Osteocyte (in vitro differentiated cells): ENCODE data around the gene UBD. TPM values are rescaled to one million over a fixed set of nuclear protein-coding genes. Genes with fewer than 3 reads are reported as not detected.

Experiments
- DNase-seq: peaks from one replicate; pipeline ENCODE4 v3.0.0; 2021; ENCODE audit warnings: mixed read lengths; ENCODE audit not compliant: unreplicated experiment; ENCODE audit errors: extremely low spot score
- H3K27ac Mint-ChIP-seq: one replicate; pipeline ENCODE4 v1.8.0; 2021; ENCODE audit warnings: mild to moderate bottlenecking, mixed read lengths; ENCODE audit not compliant: unreplicated experiment
- H3K27me3 Mint-ChIP-seq: one replicate; pipeline ENCODE4 v1.8.0; 2021; ENCODE audit warnings: mixed read lengths; ENCODE audit not compliant: unreplicated experiment
- H3K36me3 Mint-ChIP-seq: one replicate; pipeline ENCODE4 v1.8.0; 2021; ENCODE audit warnings: mixed read lengths; ENCODE audit not compliant: unreplicated experiment
- H3K4me1 Mint-ChIP-seq: one replicate; pipeline ENCODE4 v1.8.0; 2021; ENCODE audit warnings: mixed read lengths; ENCODE audit not compliant: unreplicated experiment
- H3K4me3 Mint-ChIP-seq: one replicate; pipeline ENCODE4 v1.8.0; 2021; ENCODE audit warnings: mild to moderate bottlenecking, moderate library complexity, mixed read lengths; ENCODE audit not compliant: unreplicated experiment
- H3K9me3 Mint-ChIP-seq: one replicate; pipeline ENCODE4 v1.8.0; 2021; ENCODE audit warnings: mixed read lengths; ENCODE audit not compliant: unreplicated experiment
- CTCF ChIP-seq: fragments of 200-600 bp; sonication (generic); IDR thresholded peaks from 2 replicates; pipeline ENCODE4 v1.5.0; 2021; ENCODE audit warnings: antibody characterized with exemption, mild to moderate bottlenecking, moderate library complexity
- total RNA-seq: library from RNA; stranded (reverse); gene quantifications from 2 replicates; pipeline ENCODE4 v1.2.1, GENCODE V29; 2021

The UBD gene
- total RNA-seq, 1 donor from 2014 or later = not detected

GRCh38 chr6:29509239-29509638 lies 50.3 kb downstream of the UBD start:
- DNase-seq = peak; percentile 73
- TF ChIP-seq CTCF = no peak
- H3K4me1 Mint-ChIP-seq = no peaks in the 10 kb centered on the region
- no peak overlapping the region for H3K4me3 Mint-ChIP-seq
- H3K27ac Mint-ChIP-seq = no peak overlapping the region
- H3K27me3 Mint-ChIP-seq = peaks cover 5% of the 10 kb centered on the region
- H3K9me3 Mint-ChIP-seq = no peaks in the 10 kb centered on the region
- no peaks in the 10 kb centered on the region for H3K36me3 Mint-ChIP-seq

GRCh38 chr6:29507319-29507718 lies 52.2 kb downstream of the UBD start:
- peak; percentile 75 for DNase-seq
- TF ChIP-seq CTCF = no peak
- no peak overlapping the region for H3K4me3 Mint-ChIP-seq
- no peaks in the 10 kb centered on the region for H3K36me3 Mint-ChIP-seq
- H3K4me1 Mint-ChIP-seq = peaks cover 5% of the 10 kb centered on the region
- H3K27ac Mint-ChIP-seq = no peak overlapping the region
- peaks cover 5% of the 10 kb centered on the region for H3K27me3 Mint-ChIP-seq
- no peaks in the 10 kb centered on the region for H3K9me3 Mint-ChIP-seq

GRCh38 chr6:29506446-29507067 lies 53.0 kb downstream of the UBD start:
- H3K27me3 Mint-ChIP-seq = peaks cover 5% of the 10 kb centered on the region
- DNase-seq = no peak
- H3K27ac Mint-ChIP-seq = no peak overlapping the region
- no peaks in the 10 kb centered on the region for H3K36me3 Mint-ChIP-seq
- no peaks in the 10 kb centered on the region for H3K9me3 Mint-ChIP-seq
- peaks cover 5% of the 10 kb centered on the region for H3K4me1 Mint-ChIP-seq
- no peak for TF ChIP-seq CTCF
- no peak overlapping the region for H3K4me3 Mint-ChIP-seq

GRCh38 chr6:29505808-29506207 lies 53.7 kb downstream of the UBD start:
- Mint-ChIP-seq H3K27ac (no peak overlapping the region), H3K9me3 (no peaks in the 10 kb centered on the region), H3K4me1 (peaks cover 5% of the 10 kb centered on the region), H3K27me3 (peaks cover 2% of the 10 kb centered on the region), H3K36me3 (no peaks in the 10 kb centered on the region), H3K4me3 (no peak overlapping the region)
- no peak for DNase-seq
- no peak for TF ChIP-seq CTCF

Other genes starting within 250 kb of the UBD start
- gene OR5V1, start 190.9 kb downstream of the UBD start, total RNA-seq = not detected in 2 replicates
- gene OR12D3, start 184.4 kb downstream of the UBD start, total RNA-seq = not detected in 2 replicates
- gene OR12D2, start 164.1 kb downstream of the UBD start, total RNA-seq = not detected in 2 replicates
- gene OR12D1, start 144.8 kb downstream of the UBD start, total RNA-seq = not detected in 2 replicates
- not detected in 2 replicates for gene OR10C1, start 120.4 kb downstream of the UBD start, total RNA-seq
- gene OR11A1, start 102.7 kb downstream of the UBD start, total RNA-seq = not detected in 2 replicates
- not detected in 2 replicates for gene OR2H1, start 102.6 kb downstream of the UBD start, total RNA-seq
- gene MAS1L, start 71.8 kb downstream of the UBD start, total RNA-seq = not detected in 2 replicates
- not detected in 2 replicates for gene OR2H2, start 25.4 kb upstream of the UBD start, total RNA-seq
- 80.4 and 93.6 TPM in 2 replicates for gene GABBR1, start 73.5 kb upstream of the UBD start, total RNA-seq
- gene MOG, start 97.4 kb upstream of the UBD start, total RNA-seq = not detected in 2 replicates
- gene ZFP57, start 121.4 kb upstream of the UBD start, total RNA-seq = not detected in 2 replicates
- gene HLA-F, start 163.7 kb upstream of the UBD start, total RNA-seq = 11.4 and 12.5 TPM in 2 replicates